Upper lobe of right lung (tissue), 1 donor: Measurements from ENCODE around the gene PDE11A. TPM values are rescaled to one million over a fixed set of nuclear protein-coding genes. Genes with fewer than 3 reads are reported as not detected.
A peak's percentile ranks its signal among the peaks of the same experiment; 100 is the strongest.

Experiments
- ATAC-seq: fragments of 200-7000 bp; cut with Tn5 transposase; one replicate; pipeline ENCODE4 v1.9.1; 2020; ENCODE audit warnings: mild to moderate bottlenecking, moderate library complexity
- DNase-seq: peaks from one replicate; pipeline ENCODE4 v3.0.0-alpha.2; 2020
- H3K27ac ChIP-seq: fragments of 200-600 bp; one replicate; pipeline ENCODE4 v1.8.0; 2022
- H3K27me3 ChIP-seq: fragments of 200-600 bp; one replicate; pipeline ENCODE4 v1.8.0; 2022; ENCODE audit warnings: mild to moderate bottlenecking
- H3K36me3 ChIP-seq: fragments of 200-600 bp; one replicate; pipeline ENCODE4 v1.8.0; 2022
- H3K4me1 ChIP-seq: fragments of 200-600 bp; one replicate; pipeline ENCODE4 v1.8.0; 2022
- H3K4me3 ChIP-seq: fragments of 200-600 bp; one replicate; pipeline ENCODE4 v1.8.0; 2022; ENCODE audit warnings: mild to moderate bottlenecking
- H3K9me3 ChIP-seq: fragments of 200-600 bp; one replicate; pipeline ENCODE4 v1.8.0; 2022
- CTCF ChIP-seq: fragments of 200-600 bp; IDR thresholded peaks from one replicate; pipeline ENCODE4 v1.8.0; 2022; ENCODE audit warnings: antibody characterized with exemption
- intact Hi-C: fragments of 100-400 bp; cut with DNase I; formaldehyde crosslinking; loops from one replicate; pipeline ENCODE4 v1.11.0; 2022
- total RNA-seq: library from RNA; stranded (reverse); fragmentation: NEBNext Ultra II Directional; extraction: Animal tissue kit (Norgen Biotek cat#: 25700); gene quantifications from one replicate; pipeline ENCODE4 v1.2.1, GENCODE V29; 2021
- donor health status: DM: no; HTN: yes; CAD: no; lungs with severe emphysema.

The PDE11A gene
- total RNA-seq, 1 donor from 2014 or later = not detected

- intact Hi-C loops = no loop called here
- ATAC-seq = no peak
- no peaks in the 10 kb centered on the region for H3K9me3 ChIP-seq
These were observed 33.5 kb upstream of the PDE11A start for GRCh38 chr2:178106053-178106452.

GRCh38 chr2:178105566-178105965 lies 33.0 kb upstream of the PDE11A start:
- no peak for TF ChIP-seq CTCF
- H3K4me3 ChIP-seq = no peak overlapping the region
- no peaks in the 10 kb centered on the region for H3K4me1 ChIP-seq
- H3K27me3 ChIP-seq = no peaks in the 10 kb centered on the region
- no peak overlapping the region for H3K27ac ChIP-seq
- H3K36me3 ChIP-seq = no peaks in the 10 kb centered on the region
- ATAC-seq = peak; percentile 55
- DNase-seq = no peak
- no peaks in the 10 kb centered on the region for H3K9me3 ChIP-seq
- intact Hi-C loops = no loop called here

More at GRCh38 chr2:178106053-178106452, 33.5 kb upstream of the PDE11A start:
- no peak overlapping the region for H3K4me3 ChIP-seq
- no peak for TF ChIP-seq CTCF
- H3K36me3 ChIP-seq = no peaks in the 10 kb centered on the region
- no peak for DNase-seq
- H3K4me1 ChIP-seq = no peaks in the 10 kb centered on the region
- H3K27me3 ChIP-seq = no peaks in the 10 kb centered on the region
- no peak overlapping the region for H3K27ac ChIP-seq

GRCh38 chr2:178101321-178102079 lies 28.9 kb upstream of the PDE11A start:
- H3K9me3 ChIP-seq = no peaks in the 10 kb centered on the region
- ATAC-seq (no peak), DNase-seq (no peak)
- H3K4me3 ChIP-seq = no peak overlapping the region
- no peaks in the 10 kb centered on the region for H3K4me1 ChIP-seq
- intact Hi-C loops = no loop called here
- no peak overlapping the region for H3K27ac ChIP-seq
- TF ChIP-seq CTCF = no peak
- no peaks in the 10 kb centered on the region for H3K27me3 ChIP-seq
- no peaks in the 10 kb centered on the region for H3K36me3 ChIP-seq

GRCh38 chr2:178093471-178093870 lies 20.9 kb upstream of the PDE11A start:
- DNase-seq (no peak), ATAC-seq (no peak)
- H3K4me3 ChIP-seq = no peak overlapping the region
- no peaks in the 10 kb centered on the region for H3K27me3 ChIP-seq
- no peaks in the 10 kb centered on the region for H3K4me1 ChIP-seq
- no peaks in the 10 kb centered on the region for H3K9me3 ChIP-seq
- intact Hi-C loops = no loop called here
- H3K36me3 ChIP-seq = no peaks in the 10 kb centered on the region
- no peak for TF ChIP-seq CTCF
- H3K27ac ChIP-seq = no peak overlapping the region

- ATAC-seq = no peak
These were observed 16.2 kb upstream of the PDE11A start for GRCh38 chr2:178088774-178089270.

More at GRCh38 chr2:178088774-178089270, 16.2 kb upstream of the PDE11A start:
- H3K9me3 ChIP-seq = no peaks in the 10 kb centered on the region
- DNase-seq = no peak
- H3K27me3 ChIP-seq = no peaks in the 10 kb centered on the region
- TF ChIP-seq CTCF = no peak
- intact Hi-C loops = no loop called here
- no peaks in the 10 kb centered on the region for H3K36me3 ChIP-seq
- H3K4me3 ChIP-seq = no peak overlapping the region
- H3K27ac ChIP-seq = no peak overlapping the region
- no peaks in the 10 kb centered on the region for H3K4me1 ChIP-seq
